Trophoblast cell (in vitro differentiated cells and primary cell): ENCODE measurements around the gene MIA2.
"Not testable (repeated sequence)": the region's sequence is repeated elsewhere in the genome, so short reads cannot be mapped to it uniquely, and the experiment has no call there.

Source experiments
- DNase-seq, 2 donors: peaks; one replicate each; pipeline ENCODE4 v3.0.0-alpha.2; 2016
- H2AFZ ChIP-seq: 2 replicates; pipeline ENCODE4 v1.6.1; 2013; ENCODE audit warnings: low read length, moderate library complexity, mild to moderate bottlenecking; ENCODE audit not compliant: insufficient read depth, poor library complexity
- H2AK5ac ChIP-seq: 2 replicates; pipeline ENCODE4 v1.6.1; 2013; ENCODE audit warnings: mild to moderate bottlenecking, low read length
- H2BK120ac ChIP-seq: 2 replicates; pipeline ENCODE4 v1.6.1; 2013; ENCODE audit warnings: low read length, mild to moderate bottlenecking, moderate library complexity; ENCODE audit not compliant: insufficient read depth, poor library complexity
- H2BK12ac ChIP-seq: 2 replicates; pipeline ENCODE4 v1.6.1; 2013; ENCODE audit warnings: mild to moderate bottlenecking, low read length, moderate library complexity
- H2BK5ac ChIP-seq: 2 replicates; pipeline ENCODE4 v1.6.1; 2013; ENCODE audit warnings: low read length, low read depth, moderate library complexity, mild to moderate bottlenecking; ENCODE audit not compliant: poor library complexity
- H3K14ac ChIP-seq: 2 replicates; pipeline ENCODE4 v1.6.1; 2013; ENCODE audit warnings: mild to moderate bottlenecking, low read length
- H3K18ac ChIP-seq: 2 replicates; pipeline ENCODE4 v1.6.1; 2013; ENCODE audit warnings: mild to moderate bottlenecking, low read length
- H3K23ac ChIP-seq: 2 replicates; pipeline ENCODE4 v1.6.1; 2013; ENCODE audit warnings: low read length
- H3K27ac ChIP-seq: 2 replicates; pipeline ENCODE4 v1.5.1; 2013; ENCODE audit warnings: low read depth, mild to moderate bottlenecking, inconsistent platforms, low read length, moderate library complexity
- H3K27me3 ChIP-seq: 2 replicates; pipeline ENCODE4 v1.6.1; 2013; ENCODE audit warnings: inconsistent platforms, mild to moderate bottlenecking, low read length, moderate library complexity; ENCODE audit not compliant: insufficient read depth
- H3K36me3 ChIP-seq, 2 experiments: 1 replicate in 1 of 2; 2 replicates in 1 of 2; pipeline ENCODE4 v1.6.1; 2013; ENCODE audit warnings: low read length in 2 of 2, mild to moderate bottlenecking in 2 of 2, moderate library complexity in 1 of 2; ENCODE audit not compliant: insufficient read depth in 2 of 2, control insufficient read depth in 1 of 2
- H3K4ac ChIP-seq: 2 replicates; pipeline ENCODE4 v1.6.1; 2013; ENCODE audit warnings: low read depth, mild to moderate bottlenecking, low read length, moderate library complexity
- H3K4me1 ChIP-seq, 2 experiments: 1 replicate in 1 of 2; 2 replicates in 1 of 2; pipeline ENCODE4 v1.6.1; 2013; ENCODE audit warnings: low read length in 2 of 2, mild to moderate bottlenecking in 2 of 2, moderate library complexity in 1 of 2; ENCODE audit not compliant: insufficient read depth in 2 of 2, control insufficient read depth in 1 of 2
- H3K4me2 ChIP-seq: 2 replicates; pipeline ENCODE4 v1.6.1; 2013; ENCODE audit warnings: inconsistent platforms, mild to moderate bottlenecking, low read length, moderate library complexity
- H3K4me3 ChIP-seq: 2 replicates; pipeline ENCODE4 v1.5.1; 2013; ENCODE audit warnings: mild to moderate bottlenecking, low read depth, low read length, inconsistent platforms
- H3K79me1 ChIP-seq: one replicate; pipeline ENCODE4 v1.6.1; 2013; ENCODE audit warnings: low read length
- H3K79me2 ChIP-seq: 2 replicates; pipeline ENCODE4 v1.6.1; 2013; ENCODE audit warnings: low read length, mild to moderate bottlenecking; ENCODE audit not compliant: control insufficient read depth, insufficient read depth, poor library complexity
- H3K9ac ChIP-seq: 2 replicates; pipeline ENCODE4 v1.6.1; 2013; ENCODE audit warnings: mild to moderate bottlenecking, low read length
- H3K9me3 ChIP-seq: 2 replicates; pipeline ENCODE4 v1.6.1; 2013; ENCODE audit warnings: low read depth, mild to moderate bottlenecking, control low read depth, inconsistent platforms, low read length; ENCODE audit not compliant: insufficient read depth
- H4K12ac ChIP-seq: 2 replicates; pipeline ENCODE4 v1.6.1; 2013; ENCODE audit warnings: low read depth, mild to moderate bottlenecking, low read length, moderate library complexity
- H4K8ac ChIP-seq: 2 replicates; pipeline ENCODE4 v1.6.1; 2013; ENCODE audit warnings: low read depth, mild to moderate bottlenecking, low read length, moderate library complexity
- H4K91ac ChIP-seq: one replicate; pipeline ENCODE4 v1.6.1; 2013; ENCODE audit warnings: low read depth, mild to moderate bottlenecking, low read length, moderate library complexity
- WGBS: extraction: QIAGEN DNeasy Blood & Tissue Kit; methylation state at CpG from one replicate; pipeline ENCODE4 v1.1.7; 2013; ENCODE audit warnings: missing lambda C conversion rate; ENCODE audit not compliant: insufficient read length, insufficient coverage; ENCODE audit errors: extremely low coverage; 5-methylcytosine and 5-hydroxymethylcytosine counted together

Gene MIA2

DNA sequence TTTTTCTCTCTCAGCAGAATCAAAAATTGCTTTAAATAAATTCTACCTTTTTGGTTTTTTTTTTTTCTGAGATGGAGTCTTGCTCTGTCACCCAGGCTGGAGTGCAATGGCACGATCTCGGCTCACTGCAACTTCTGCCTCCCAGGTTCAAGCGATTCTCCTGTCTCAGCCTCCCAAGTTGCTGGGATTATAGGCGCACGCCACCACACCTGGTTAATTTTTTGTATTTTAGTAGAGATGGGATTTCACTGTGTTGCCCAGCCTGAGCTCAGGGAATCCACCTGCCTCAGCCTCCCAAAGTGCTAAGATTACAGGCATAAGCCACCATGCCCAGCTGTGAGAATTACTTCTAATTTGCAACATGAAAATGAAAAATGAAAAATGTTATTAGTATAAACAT is 1.3 kb downstream of the MIA2 start:
- not testable (repeated sequence) for H3K27me3 ChIP-seq, DNase-seq, H3K27ac ChIP-seq, H2BK12ac ChIP-seq, H3K79me2 ChIP-seq, H3K36me3 ChIP-seq, H3K23ac ChIP-seq, H3K4me1 ChIP-seq, H2BK5ac ChIP-seq, H3K4me3 ChIP-seq, H3K79me1 ChIP-seq, H4K8ac ChIP-seq, H3K9me3 ChIP-seq, H3K18ac ChIP-seq, H3K4ac ChIP-seq, H2BK120ac ChIP-seq, H4K91ac ChIP-seq, H4K12ac ChIP-seq, H3K9ac ChIP-seq, H3K4me2 ChIP-seq, H3K14ac ChIP-seq, H2AFZ ChIP-seq, H2AK5ac ChIP-seq
- WGBS = no CpG with 5 or more reads among the region's 5 CpGs

DNA sequence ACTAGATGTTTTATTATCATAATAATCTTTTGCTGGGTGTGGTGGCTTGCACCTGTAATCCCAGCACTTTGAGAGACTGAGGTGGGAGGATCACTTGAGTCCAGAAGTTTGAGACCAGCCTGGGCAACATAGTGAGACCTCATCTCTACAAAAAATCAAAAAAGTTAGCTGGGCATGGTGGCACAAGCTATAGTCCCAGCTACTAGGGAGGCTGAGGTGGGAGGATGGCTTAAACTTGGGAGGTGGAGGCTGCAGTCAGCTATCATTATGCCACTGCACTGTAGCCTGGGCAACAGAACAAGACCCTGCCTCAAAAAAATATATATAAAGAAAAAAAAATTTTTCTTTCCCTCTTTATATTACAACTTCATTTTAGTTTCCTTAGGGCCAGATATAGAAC is 1.8 kb downstream of the MIA2 start:
- not testable (repeated sequence) for H3K79me2 ChIP-seq, H2BK5ac ChIP-seq, H2BK12ac ChIP-seq, H3K14ac ChIP-seq, H2AFZ ChIP-seq, H3K4ac ChIP-seq, H3K4me2 ChIP-seq, H3K27ac ChIP-seq, H3K9ac ChIP-seq, H2AK5ac ChIP-seq, H4K12ac ChIP-seq, H3K9me3 ChIP-seq, H4K8ac ChIP-seq, H3K4me1 ChIP-seq, H3K23ac ChIP-seq, H4K91ac ChIP-seq, H3K18ac ChIP-seq, DNase-seq, H2BK120ac ChIP-seq, H3K79me1 ChIP-seq, H3K27me3 ChIP-seq, H3K4me3 ChIP-seq, H3K36me3 ChIP-seq

DNA sequence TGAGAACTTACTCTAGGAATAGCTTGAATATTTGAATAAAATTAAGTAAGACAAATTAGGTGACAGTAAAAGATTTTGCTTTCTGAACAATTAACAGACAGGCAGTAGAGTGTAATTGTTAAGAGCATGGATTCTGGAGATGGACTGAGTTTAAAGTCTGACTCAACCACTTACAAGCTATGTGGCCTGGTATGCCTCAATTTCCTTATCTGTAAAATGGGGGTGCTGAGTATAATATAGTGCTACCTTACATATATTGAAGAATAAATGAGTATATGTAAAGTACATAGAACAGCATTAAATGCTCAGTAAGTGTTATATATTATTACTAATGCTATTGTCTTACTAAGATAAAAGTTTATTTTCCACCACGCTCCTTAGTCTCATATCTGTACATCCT is 7.1 kb downstream of the MIA2 start:
- peaks cover 3 to 5% of the 10 kb centered on the region in 2 experiments for H3K4me1 ChIP-seq
- no peak overlapping the region for H4K12ac ChIP-seq
- no peak overlapping the region for H3K18ac ChIP-seq
- no peak overlapping the region for H3K9ac ChIP-seq
- no peak overlapping the region for H3K4me2 ChIP-seq
- WGBS = no CpG with 5 or more reads among the region's 1 CpG
- H3K79me1 ChIP-seq = no peaks in the 10 kb centered on the region
- no peak overlapping the region for H2BK12ac ChIP-seq
- no peak overlapping the region for H2BK5ac ChIP-seq
- DNase-seq = no peak
- H3K4me3 ChIP-seq = no peak overlapping the region
- no peak overlapping the region for H3K14ac ChIP-seq
- no peak overlapping the region for H4K8ac ChIP-seq
- H2AK5ac ChIP-seq = no peak overlapping the region
- no peaks in the 10 kb centered on the region for H3K79me2 ChIP-seq
- H3K4ac ChIP-seq = no peak overlapping the region
- H3K27ac ChIP-seq = no peak overlapping the region
- no peak overlapping the region for H2AFZ ChIP-seq
- H4K91ac ChIP-seq = no peak overlapping the region
- H3K23ac ChIP-seq = no peak overlapping the region
- H3K36me3 ChIP-seq = no peaks in the 10 kb centered on the region
- H2BK120ac ChIP-seq = no peak overlapping the region
- H3K9me3 ChIP-seq = no peaks in the 10 kb centered on the region
- no peaks in the 10 kb centered on the region for H3K27me3 ChIP-seq

DNA sequence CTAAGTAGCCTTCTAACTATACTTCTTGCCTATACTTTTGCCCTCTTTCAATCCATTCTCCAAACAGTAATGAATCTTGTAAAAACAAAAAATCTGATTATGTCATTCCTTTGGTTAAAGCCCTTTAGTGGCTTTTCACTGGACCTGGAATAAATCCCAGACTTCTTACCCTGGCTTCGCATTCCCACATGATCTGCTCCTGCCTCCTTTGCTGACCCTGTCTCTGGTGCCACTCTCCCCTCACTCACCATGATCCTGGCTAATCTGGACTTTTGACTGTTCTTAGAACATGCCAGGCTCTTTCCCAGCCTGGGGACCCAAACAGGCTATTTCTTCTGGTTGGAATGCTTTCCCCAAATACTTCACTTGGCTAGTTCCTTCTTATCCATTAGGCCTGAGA is 7.9 kb downstream of the MIA2 start:
- WGBS = no CpG with 5 or more reads among the region's 1 CpG
- H3K4me2 ChIP-seq = no peak overlapping the region
- H3K4me1 ChIP-seq = peaks cover 3 to 5% of the 10 kb centered on the region in 2 experiments
- H3K4ac ChIP-seq = no peak overlapping the region
- H2BK120ac ChIP-seq = no peak overlapping the region
- no peak overlapping the region for H3K23ac ChIP-seq
- no peak overlapping the region for H2BK12ac ChIP-seq
- H3K14ac ChIP-seq = no peak overlapping the region
- H4K91ac ChIP-seq = no peak overlapping the region
- H2AFZ ChIP-seq = no peak overlapping the region
- no peak for DNase-seq
- no peaks in the 10 kb centered on the region for H3K27me3 ChIP-seq
- no peak overlapping the region for H3K4me3 ChIP-seq
- H3K36me3 ChIP-seq = no peaks in the 10 kb centered on the region
- no peak overlapping the region for H4K8ac ChIP-seq
- no peak overlapping the region for H3K18ac ChIP-seq
- no peak overlapping the region for H2AK5ac ChIP-seq
- no peak overlapping the region for H2BK5ac ChIP-seq
- no peak overlapping the region for H3K27ac ChIP-seq
- H3K79me1 ChIP-seq = no peaks in the 10 kb centered on the region
- H3K79me2 ChIP-seq = no peaks in the 10 kb centered on the region
- H4K12ac ChIP-seq = no peak overlapping the region
- no peak overlapping the region for H3K9ac ChIP-seq
- no peaks in the 10 kb centered on the region for H3K9me3 ChIP-seq
